C4-2B (cell line): Measurements from ENCODE around the gene SLC39A9.

Source experiments
- H3K27ac ChIP-seq: fragments of 450-650 bp; 2 replicates; pipeline ENCODE4 v1.5.1; 2017
- ZFX ChIP-seq: fragments of 450-650 bp; IDR thresholded peaks from 2 replicates; pipeline ENCODE4 v1.6.1; 2017
- TF ChIP-seq, protein P1 (sequence below): fragments of 450-650 bp; conservative IDR thresholded peaks from 2 replicates; pipeline ENCODE4 v1.5.1; 2017; ENCODE audit warnings: mild to moderate bottlenecking

SLC39A9 gene

DNA sequence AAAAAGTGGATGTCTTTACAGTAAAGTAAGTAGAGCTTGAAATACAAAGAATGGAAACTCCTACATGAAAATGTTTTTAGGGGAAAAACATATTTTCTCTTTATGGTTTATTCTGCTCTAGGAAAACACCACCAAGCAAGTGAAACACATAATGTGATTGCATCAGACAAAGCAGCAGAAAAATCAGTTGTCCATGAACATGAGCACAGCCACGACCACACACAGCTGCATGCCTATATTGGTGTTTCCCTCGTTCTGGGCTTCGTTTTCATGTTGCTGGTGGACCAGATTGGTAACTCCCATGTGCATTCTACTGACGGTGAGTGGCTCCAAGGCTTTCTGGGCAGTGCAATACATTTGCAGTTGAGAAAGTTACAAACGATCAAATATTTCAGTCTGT is 43.5 kb downstream of the SLC39A9 start:
- TF ChIP-seq ZFX, result no peak
- TF ChIP-seq, protein P1, sequence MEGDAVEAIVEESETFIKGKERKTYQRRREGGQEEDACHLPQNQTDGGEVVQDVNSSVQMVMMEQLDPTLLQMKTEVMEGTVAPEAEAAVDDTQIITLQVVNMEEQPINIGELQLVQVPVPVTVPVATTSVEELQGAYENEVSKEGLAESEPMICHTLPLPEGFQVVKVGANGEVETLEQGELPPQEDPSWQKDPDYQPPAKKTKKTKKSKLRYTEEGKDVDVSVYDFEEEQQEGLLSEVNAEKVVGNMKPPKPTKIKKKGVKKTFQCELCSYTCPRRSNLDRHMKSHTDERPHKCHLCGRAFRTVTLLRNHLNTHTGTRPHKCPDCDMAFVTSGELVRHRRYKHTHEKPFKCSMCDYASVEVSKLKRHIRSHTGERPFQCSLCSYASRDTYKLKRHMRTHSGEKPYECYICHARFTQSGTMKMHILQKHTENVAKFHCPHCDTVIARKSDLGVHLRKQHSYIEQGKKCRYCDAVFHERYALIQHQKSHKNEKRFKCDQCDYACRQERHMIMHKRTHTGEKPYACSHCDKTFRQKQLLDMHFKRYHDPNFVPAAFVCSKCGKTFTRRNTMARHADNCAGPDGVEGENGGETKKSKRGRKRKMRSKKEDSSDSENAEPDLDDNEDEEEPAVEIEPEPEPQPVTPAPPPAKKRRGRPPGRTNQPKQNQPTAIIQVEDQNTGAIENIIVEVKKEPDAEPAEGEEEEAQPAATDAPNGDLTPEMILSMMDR, result no peak
- H3K27ac ChIP-seq, result no peak overlapping the region

DNA sequence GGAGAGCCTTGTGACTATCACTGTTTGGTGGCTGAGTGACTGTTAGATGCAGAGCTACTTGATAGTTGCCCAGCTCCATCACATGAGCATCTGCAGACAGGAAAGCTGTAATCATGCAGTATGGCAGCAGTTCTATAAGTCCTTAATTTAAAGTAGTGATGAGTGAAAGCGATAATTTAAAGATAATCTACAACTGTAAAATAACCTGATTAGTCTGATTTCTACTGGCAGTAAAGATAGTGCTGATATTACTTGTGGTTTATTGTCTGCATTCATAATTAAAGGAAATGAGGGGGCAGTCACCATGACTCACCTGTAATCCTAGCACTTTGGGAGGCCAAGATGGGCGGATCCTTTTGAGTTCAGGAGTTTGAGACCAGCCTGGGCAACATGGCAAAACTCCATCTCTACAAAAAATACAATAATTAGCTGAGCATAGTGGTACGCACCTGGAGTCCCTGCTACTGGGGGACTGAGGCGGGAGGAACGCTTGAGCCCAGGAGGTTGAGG is 44.9 kb downstream of the SLC39A9 start:
- H3K27ac ChIP-seq, result no peak overlapping the region
- no peak for TF ChIP-seq ZFX
- TF ChIP-seq, protein P1, result no peak

DNA sequence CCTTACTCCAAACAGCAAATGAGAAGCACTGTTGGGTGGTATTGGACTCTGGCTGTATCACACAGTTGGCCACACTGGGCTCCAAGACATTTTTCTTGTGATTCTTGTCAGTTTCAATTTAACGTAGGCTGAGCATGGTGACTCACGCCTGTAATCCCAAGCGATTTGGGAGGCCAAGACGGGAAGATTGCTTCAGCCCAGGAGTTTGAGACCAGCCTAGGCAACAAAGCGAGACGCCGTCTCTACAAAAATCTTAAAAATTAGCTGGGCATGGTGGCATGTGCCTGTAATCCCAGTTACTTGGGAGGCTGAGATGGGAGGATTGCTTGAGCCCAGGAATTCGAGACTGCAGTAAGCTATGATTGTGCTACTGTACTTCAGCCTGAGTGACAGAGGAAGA is 50.7 kb downstream of the SLC39A9 start:
- TF ChIP-seq, protein P1, result no peak
- TF ChIP-seq ZFX, result no peak
- no peak overlapping the region for H3K27ac ChIP-seq

DNA sequence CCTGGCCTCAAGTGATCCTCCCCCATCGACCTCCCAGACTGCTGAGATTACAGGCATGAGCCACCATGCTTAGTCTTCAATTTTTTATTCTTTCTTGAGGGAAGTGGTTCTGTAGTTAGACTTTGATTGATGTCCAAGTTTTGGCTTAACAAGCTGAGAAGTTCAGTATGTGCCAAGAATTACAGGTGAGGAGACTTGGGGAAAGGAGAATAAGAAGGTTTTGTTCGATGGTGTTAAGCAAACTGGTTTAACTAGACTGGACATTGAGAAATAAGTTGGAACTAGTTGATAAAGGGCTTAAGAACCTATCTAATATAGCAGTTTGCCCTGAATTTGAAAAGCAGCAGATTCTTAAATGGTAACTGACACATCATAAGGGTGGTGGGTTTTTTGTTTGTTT is 53.4 kb downstream of the SLC39A9 start:
- H3K27ac ChIP-seq, result peak overlapping the region; percentile 64
- no peak for TF ChIP-seq ZFX
- TF ChIP-seq, protein P1, result no peak

DNA sequence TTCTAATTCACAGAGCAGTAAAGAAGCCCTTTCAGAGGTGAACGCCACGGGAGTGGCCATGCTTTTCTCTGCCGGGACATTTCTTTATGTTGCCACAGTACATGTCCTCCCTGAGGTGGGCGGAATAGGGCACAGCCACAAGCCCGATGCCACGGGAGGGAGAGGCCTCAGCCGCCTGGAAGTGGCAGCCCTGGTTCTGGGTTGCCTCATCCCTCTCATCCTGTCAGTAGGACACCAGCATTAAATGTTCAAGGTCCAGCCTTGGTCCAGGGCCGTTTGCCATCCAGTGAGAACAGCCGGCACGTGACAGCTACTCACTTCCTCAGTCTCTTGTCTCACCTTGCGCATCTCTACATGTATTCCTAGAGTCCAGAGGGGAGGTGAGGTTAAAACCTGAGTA is 59.9 kb downstream of the SLC39A9 start:
- TF ChIP-seq, protein P1, result no peak
- no peak for TF ChIP-seq ZFX
- H3K27ac ChIP-seq, result peak overlapping the region; percentile 65

DNA sequence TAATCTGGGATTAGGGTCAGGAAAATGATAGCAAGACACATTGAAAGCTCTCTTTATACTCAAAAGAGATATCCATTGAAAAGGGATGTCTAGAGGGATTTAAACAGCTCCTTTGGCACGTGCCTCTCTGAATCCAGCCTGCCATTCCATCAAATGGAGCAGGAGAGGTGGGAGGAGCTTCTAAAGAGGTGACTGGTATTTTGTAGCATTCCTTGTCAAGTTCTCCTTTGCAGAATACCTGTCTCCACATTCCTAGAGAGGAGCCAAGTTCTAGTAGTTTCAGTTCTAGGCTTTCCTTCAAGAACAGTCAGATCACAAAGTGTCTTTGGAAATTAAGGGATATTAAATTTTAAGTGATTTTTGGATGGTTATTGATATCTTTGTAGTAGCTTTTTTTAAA is 60.6 kb downstream of the SLC39A9 start:
- no peak overlapping the region for H3K27ac ChIP-seq
- TF ChIP-seq, protein P1, result no peak
- no peak for TF ChIP-seq ZFX

DNA sequence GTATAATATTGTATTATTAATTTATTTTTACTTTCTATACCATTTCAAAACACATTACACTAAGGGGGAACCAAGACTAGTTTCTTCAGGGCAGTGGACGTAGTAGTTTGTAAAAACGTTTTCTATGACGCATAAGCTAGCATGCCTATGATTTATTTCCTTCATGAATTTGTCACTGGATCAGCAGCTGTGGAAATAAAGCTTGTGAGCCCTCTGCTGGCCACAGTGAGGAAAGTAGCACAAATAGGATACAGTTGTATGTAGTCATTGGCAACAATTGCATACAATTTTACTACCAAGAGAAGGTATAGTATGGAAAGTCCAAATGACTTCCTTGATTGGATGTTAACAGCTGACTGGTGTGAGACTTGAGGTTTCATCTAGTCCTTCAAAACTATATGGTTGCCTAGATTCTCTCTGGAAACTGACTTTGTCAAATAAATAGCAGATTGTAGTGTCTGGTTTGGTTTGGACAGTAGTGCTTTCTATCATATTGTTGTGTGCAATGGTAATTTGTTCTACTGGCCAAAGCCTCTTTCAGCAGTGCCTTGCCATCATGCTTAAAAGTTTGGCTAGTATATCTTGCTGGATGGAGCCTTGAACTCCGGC is 61.7 kb downstream of the SLC39A9 start:
- no peak overlapping the region for H3K27ac ChIP-seq
- TF ChIP-seq, protein P1, result peak; percentile 91
- TF ChIP-seq ZFX, result no peak
